GM21390 (cell line): Measurements from ENCODE around the gene R3HCC1L.
"Not testable (repeated sequence)": the region's sequence is repeated elsewhere in the genome, so short reads cannot be mapped to it uniquely, and the experiment has no call there.

Source experiments
- ATAC-seq: cut with Tn5 transposase; IDR thresholded peaks from one replicate; pipeline ENCODE4 v1.9.1; 2021; ENCODE audit not compliant: unreplicated experiment

R3HCC1L gene

GRCh38 chr10:98226508-98227144, 92.2 kb downstream of the R3HCC1L start:
- ATAC-seq = no peak

- ATAC-seq = not testable (repeated sequence)
These were observed 93.3 kb downstream of the R3HCC1L start for GRCh38 chr10:98227713-98228112.

GRCh38 chr10:98228266-98228665, 93.8 kb downstream of the R3HCC1L start:
- not testable (repeated sequence) for ATAC-seq

GRCh38 chr10:98231417-98231816, 97.0 kb downstream of the R3HCC1L start:
- no peak for ATAC-seq

- ATAC-seq = no peak
These were observed 101.4 kb downstream of the R3HCC1L start for GRCh38 chr10:98235846-98236245.

- ATAC-seq = no peak
These were observed 102.4 kb downstream of the R3HCC1L start for GRCh38 chr10:98236862-98237261.

- ATAC-seq = no peak
These were observed 103.9 kb downstream of the R3HCC1L start for GRCh38 chr10:98238391-98238790.

GRCh38 chr10:98240524-98240923, 106.1 kb downstream of the R3HCC1L start:
- no peak for ATAC-seq

- ATAC-seq = no peak
These were observed 108.4 kb downstream of the R3HCC1L start for GRCh38 chr10:98242823-98243222.

GRCh38 chr10:98244141-98244540, 109.7 kb downstream of the R3HCC1L start:
- ATAC-seq = no peak

GRCh38 chr10:98244586-98244985, 110.1 kb downstream of the R3HCC1L start:
- ATAC-seq = no peak

- no peak for ATAC-seq
These were observed 112.7 kb downstream of the R3HCC1L start for GRCh38 chr10:98246911-98247805.

GRCh38 chr10:98248018-98248417, 113.6 kb downstream of the R3HCC1L start:
- ATAC-seq = no peak

- no peak for ATAC-seq
These were observed 114.7 kb downstream of the R3HCC1L start for GRCh38 chr10:98249134-98249533.

- ATAC-seq = no peak
These were observed 116.9 kb downstream of the R3HCC1L start for GRCh38 chr10:98251399-98251798.

GRCh38 chr10:98252464-98252863, 118.0 kb downstream of the R3HCC1L start:
- no peak for ATAC-seq

GRCh38 chr10:98253499-98253898, 119.0 kb downstream of the R3HCC1L start:
- ATAC-seq = no peak

- no peak for ATAC-seq
These were observed 119.9 kb downstream of the R3HCC1L start for GRCh38 chr10:98254234-98254974.

GRCh38 chr10:98255146-98255877, 120.9 kb downstream of the R3HCC1L start:
- ATAC-seq = no peak

- ATAC-seq = no peak
These were observed 122.2 kb downstream of the R3HCC1L start for GRCh38 chr10:98256692-98257091.

- no peak for ATAC-seq
These were observed 122.7 kb downstream of the R3HCC1L start for GRCh38 chr10:98257198-98257597.
